LNCAP (cell line): ENCODE data around the gene ZNF423.

Experiments used
- CTCF ChIP-seq: fragments of 450-650 bp; IDR thresholded peaks from 2 replicates; pipeline ENCODE4 v1.5.1; 2017; ENCODE audit warnings: mild to moderate bottlenecking

The ZNF423 gene

DNA sequence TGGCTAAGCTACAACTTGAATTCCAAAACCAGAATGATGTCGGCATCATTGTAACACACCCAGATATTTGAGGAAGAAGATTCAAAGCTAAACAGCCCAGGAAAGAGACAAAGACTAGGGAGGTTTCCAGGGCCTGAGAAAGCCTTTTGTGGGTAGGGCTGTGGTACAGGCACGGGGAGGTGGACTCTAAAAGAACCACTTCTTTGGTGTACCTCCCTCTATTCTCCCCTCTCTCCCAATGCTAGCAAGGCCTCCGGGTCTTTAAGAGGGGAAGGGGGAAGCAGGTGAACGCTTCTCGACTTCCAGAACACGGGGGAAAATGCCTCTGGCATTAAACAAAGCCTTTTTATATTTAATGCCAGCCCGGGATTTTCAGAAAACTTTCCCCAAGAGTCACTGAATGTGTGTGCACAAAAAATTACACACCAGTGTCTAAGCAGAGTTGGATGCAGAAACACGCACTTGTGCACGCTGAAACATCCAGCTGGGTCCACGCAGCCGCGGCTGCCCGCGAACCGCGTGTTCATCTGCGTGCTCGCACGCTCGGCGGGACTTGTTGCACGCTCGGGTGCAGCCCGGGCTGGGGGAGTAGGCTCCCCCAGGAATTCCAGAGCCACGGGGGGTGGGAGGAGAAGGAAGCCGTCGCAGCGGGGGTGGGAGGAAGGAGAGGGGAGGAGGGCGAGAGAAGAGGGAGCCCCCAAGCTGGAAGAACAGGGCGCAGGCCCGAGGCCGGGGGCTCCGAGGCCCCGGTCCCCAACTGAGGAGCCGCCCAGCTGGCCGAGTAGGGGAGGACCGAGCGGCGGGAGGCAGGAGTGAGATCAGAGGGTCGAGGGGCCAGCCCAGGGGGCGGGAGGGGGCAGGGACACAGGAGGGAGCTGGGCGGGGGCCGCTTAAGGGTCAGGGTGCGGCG lies 20.1 kb upstream of the ZNF423 start:
- TF ChIP-seq CTCF: no peak

- TF ChIP-seq CTCF: no peak
Observed at GRCh38 chr16:49874613-49875237, 18.8 kb upstream of the ZNF423 start.

DNA sequence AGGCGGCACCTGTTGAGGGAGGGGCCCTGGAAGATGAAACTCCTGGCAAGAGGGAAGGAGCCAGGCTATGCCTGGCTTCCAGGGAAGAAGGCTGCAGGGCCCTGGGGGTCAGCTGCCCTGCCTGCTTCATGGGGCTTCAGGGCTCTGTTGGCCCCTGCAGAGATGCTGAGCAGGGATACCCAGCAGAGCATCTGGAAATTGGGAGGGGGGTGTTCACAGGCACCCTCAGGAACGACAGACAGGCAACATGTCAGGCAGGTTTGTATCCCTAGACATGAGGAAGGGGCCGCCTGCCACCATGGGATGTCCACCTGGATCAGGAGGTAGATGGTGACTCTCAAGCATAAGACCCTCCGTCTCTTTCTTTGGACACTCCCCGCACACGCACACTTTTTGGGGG lies 13.8 kb upstream of the ZNF423 start:
- TF ChIP-seq CTCF: no peak

- no peak for TF ChIP-seq CTCF
Observed at GRCh38 chr16:49867796-49868668, 12.1 kb upstream of the ZNF423 start.

- TF ChIP-seq CTCF: no peak
Observed at GRCh38 chr16:49867234-49867633, 11.3 kb upstream of the ZNF423 start.

GRCh38 chr16:49866595-49867071 lies 10.7 kb upstream of the ZNF423 start:
- no peak for TF ChIP-seq CTCF

DNA sequence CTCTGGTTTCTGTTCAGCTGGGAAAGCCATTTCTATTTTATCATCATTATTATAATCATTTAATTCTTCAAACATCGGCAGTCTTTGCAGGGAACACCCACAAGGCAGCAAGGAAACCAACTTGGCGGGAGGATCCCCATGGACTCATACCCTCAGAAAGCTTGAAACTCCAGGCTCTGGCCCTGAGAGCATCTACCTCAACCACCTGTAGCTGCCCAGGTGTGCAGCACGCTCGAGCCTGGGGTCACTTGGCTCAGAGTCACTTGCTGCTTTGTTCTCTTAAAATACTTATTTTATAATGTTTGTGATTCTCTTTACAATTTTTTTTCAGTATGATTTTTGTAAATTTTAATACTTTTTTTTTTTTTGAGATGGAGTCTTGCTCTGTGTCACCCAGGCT lies 6.8 kb upstream of the ZNF423 start:
- TF ChIP-seq CTCF: no peak
